B cell (primary cell): ENCODE measurements around the gene SYT3.

Source experiments
- CTCF ChIP-seq: fragments of 200-600 bp; IDR thresholded peaks from one replicate; pipeline ENCODE4 v1.8.0; 2022; ENCODE audit warnings: antibody characterized with exemption, mild to moderate bottlenecking
- EZH2 ChIP-seq: IDR thresholded peaks from 2 replicates; pipeline ENCODE4 v1.6.1; 2012; ENCODE audit warnings: borderline replicate concordance, low read depth, mild to moderate bottlenecking, moderate library complexity, low read length; ENCODE audit not compliant: insufficient read depth, poor library complexity, severe bottlenecking

- TF ChIP-seq CTCF (no peak), EZH2 (no peak)
These were observed 18.2 kb upstream of the SYT3 start for GRCh38 chr19:50657712-50658440.
